ENCODE measurements around the gene DHX34.
"Not testable (repeated sequence)": the region's sequence is repeated elsewhere in the genome, so short reads cannot be mapped to it uniquely, and the experiment has no call there.

The DHX34 gene

GRCh38 chr19:47348819-47349795 is at the start of gene DHX34:
Gene DHX34, plus strand, starts transcription at chr19:47349315. Its CDS starts 3,716 bp downstream, at chr19:47353031.
- DNase-seq = peak; percentile 98

GRCh38 chr19:47300867-47301266 is 48.2 kb upstream of the DHX34 start:
- DNase-seq = not testable (repeated sequence)

GRCh38 chr19:47302249-47302648 is 46.9 kb upstream of the DHX34 start:
- no peak for DNase-seq

GRCh38 chr19:47303966-47304365 is 45.1 kb upstream of the DHX34 start:
- no peak for DNase-seq

GRCh38 chr19:47305309-47305751 is 43.8 kb upstream of the DHX34 start:
- peak; percentile 64 for DNase-seq

GRCh38 chr19:47306303-47306702 is 42.8 kb upstream of the DHX34 start:
- DNase-seq = no peak

GRCh38 chr19:47309038-47309437 is 40.1 kb upstream of the DHX34 start:
- no peak for DNase-seq

GRCh38 chr19:47309608-47310007 is 39.5 kb upstream of the DHX34 start, which contains the start of gene C5AR1:
Gene C5AR1, plus strand, starts transcription at chr19:47309861. Its CDS starts 35 bp downstream, at chr19:47309896.
- no peak for DNase-seq

- DNase-seq = no peak
Measured at GRCh38 chr19:47310323-47310722, 38.8 kb upstream of the DHX34 start.

GRCh38 chr19:47310819-47311218 is 38.3 kb upstream of the DHX34 start:
- DNase-seq = no peak

GRCh38 chr19:47312366-47313006 is 36.6 kb upstream of the DHX34 start:
- DNase-seq = no peak

GRCh38 chr19:47313754-47314295 is 35.3 kb upstream of the DHX34 start:
- DNase-seq = no peak

GRCh38 chr19:47315125-47315821 is 33.8 kb upstream of the DHX34 start:
- DNase-seq = peak; percentile 70

GRCh38 chr19:47316513-47316912 is 32.6 kb upstream of the DHX34 start:
- no peak for DNase-seq

- no peak for DNase-seq
Measured at GRCh38 chr19:47319923-47320871, 28.9 kb upstream of the DHX34 start.

- no peak for DNase-seq
Measured at GRCh38 chr19:47321630-47322029, 27.5 kb upstream of the DHX34 start.

- DNase-seq = no peak
Measured at GRCh38 chr19:47322058-47322457, 27.1 kb upstream of the DHX34 start.

GRCh38 chr19:47323409-47323808 is 25.7 kb upstream of the DHX34 start:
- no peak for DNase-seq

- no peak for DNase-seq
Measured at GRCh38 chr19:47323872-47324271, 25.2 kb upstream of the DHX34 start.

GRCh38 chr19:47324502-47324901 is 24.6 kb upstream of the DHX34 start:
- no peak for DNase-seq

- no peak for DNase-seq
Measured at GRCh38 chr19:47330466-47330869, 18.6 kb upstream of the DHX34 start.

GRCh38 chr19:47331490-47331889 is 17.6 kb upstream of the DHX34 start:
- DNase-seq = no peak

All from T1000 (cell line).